H1 (cell line): Measurements from ENCODE around the gene HBEGF. TPM values are rescaled to one million over a fixed set of nuclear protein-coding genes. Genes with fewer than 3 reads are reported as not detected.

Experiments used
- CTCF ChIA-PET: fragments of 300-600 bp; sonication (Branson Sonifier 250); formaldehyde crosslinking; loops from one replicate; lab custom pipeline; 2021; ENCODE audit not compliant: partially characterized antibody; lab: Charles Lee
- POLR2A ChIA-PET: fragments of 300-600 bp; sonication (Branson Sonifier 250); formaldehyde crosslinking; loops from one replicate; lab custom pipeline; 2021; ENCODE audit warnings: inconsistent platforms; ENCODE audit not compliant: partially characterized antibody; lab: Charles Lee
- DNase-seq, 2 experiments: peaks; one replicate each; pipeline versions ENCODE4 v3.0.0 to v3.0.0-alpha.2; 2010 to 2022; ENCODE audit warnings: low spot score in 2 of 2, low read depth in 1 of 2, mixed read lengths in 1 of 2
- FAIRE-seq: peaks from 2 replicates; lab custom pipeline; 2011; peaks lifted over from hg19 to GRCh38; lab: Jason Lieb, UNC
- H2AFZ ChIP-seq: 2 replicates; pipeline ENCODE4 v1.8.1; 2012; ENCODE audit warnings: low read length, inconsistent platforms
- H2AK5ac ChIP-seq: 2 replicates; pipeline ENCODE4 v1.6.1; 2013; ENCODE audit warnings: low read depth, low read length
- H2BK120ac ChIP-seq: replicated peaks from 2 replicates; pipeline ENCODE3; 2013; ENCODE audit warnings: low read depth, low read length, inconsistent platforms
- H2BK12ac ChIP-seq: 2 replicates; pipeline ENCODE4 v1.6.1; 2013; ENCODE audit warnings: low read depth, low read length
- H2BK15ac ChIP-seq: 2 replicates; pipeline ENCODE4 v1.6.1; 2013; ENCODE audit warnings: low read length
- H2BK20ac ChIP-seq: 2 replicates; pipeline ENCODE4 v1.6.1; 2013; ENCODE audit warnings: low read length
- H2BK5ac ChIP-seq: 2 replicates; pipeline ENCODE4 v1.6.1; 2013; ENCODE audit warnings: low read depth, low read length
- H3K14ac ChIP-seq: 2 replicates; pipeline ENCODE4 v1.6.1; 2013; ENCODE audit warnings: inconsistent platforms; ENCODE audit not compliant: insufficient read length
- H3K18ac ChIP-seq: 2 replicates; pipeline ENCODE4 v1.6.1; 2013; ENCODE audit warnings: low read length; ENCODE audit errors: extremely low read depth
- H3K23ac ChIP-seq: 2 replicates; pipeline ENCODE4 v1.6.1; 2013; ENCODE audit warnings: inconsistent platforms; ENCODE audit not compliant: insufficient read length
- H3K23me2 ChIP-seq: 2 replicates; pipeline ENCODE4 v1.6.1; 2013; ENCODE audit warnings: low read depth, low read length
- H3K27ac ChIP-seq: 2 replicates; pipeline ENCODE4 v1.6.1; 2011; ENCODE audit warnings: low read depth, low read length, inconsistent platforms
- H3K27me3 ChIP-seq, 4 experiments: replicated peaks in 1 of 4; 1 replicate in 1 of 4; 2 replicates in 3 of 4; pipeline versions ENCODE4 v1.6.1 to v1.8.1; 2011 to 2013; ENCODE audit warnings: low read length in 3 of 4, mild to moderate bottlenecking in 3 of 4, inconsistent platforms in 2 of 4, mixed read lengths in 2 of 4, moderate library complexity in 1 of 4; ENCODE audit not compliant: control insufficient read depth in 3 of 4, insufficient read depth in 3 of 4; ENCODE audit errors: extremely low read depth in 1 of 4
- H3K36me3 ChIP-seq, 4 experiments: 2 replicates each; pipeline versions ENCODE4 v1.6.1 to v1.8.1; 2011 to 2013; ENCODE audit warnings: mild to moderate bottlenecking in 4 of 4, low read length in 3 of 4, moderate library complexity in 2 of 4, control low read depth in 1 of 4, inconsistent platforms in 1 of 4; ENCODE audit not compliant: insufficient read depth in 4 of 4, control insufficient read depth in 2 of 4
- H3K4ac ChIP-seq: replicated peaks from 2 replicates; pipeline ENCODE3; 2013; ENCODE audit warnings: low read length, low read depth, mixed read lengths, inconsistent platforms; ENCODE audit not compliant: insufficient read length
- H3K4me1 ChIP-seq, 4 experiments: replicated peaks in 1 of 4; 1 replicate in 1 of 4; 2 replicates in 3 of 4; pipeline versions ENCODE4 v1.6.1 to v1.8.1; 2011 to 2013; ENCODE audit warnings: low read length in 3 of 4, inconsistent platforms in 2 of 4, mixed read lengths in 1 of 4; ENCODE audit not compliant: insufficient read depth in 4 of 4, control insufficient read depth in 3 of 4
- H3K4me2 ChIP-seq, 2 experiments: 2 replicates each; pipeline versions ENCODE4 v1.6.1 to v1.8.1; 2011 to 2013; ENCODE audit warnings: low read depth in 2 of 2, low read length in 2 of 2, control low read depth in 1 of 2, inconsistent platforms in 1 of 2, mild to moderate bottlenecking in 1 of 2; ENCODE audit not compliant: insufficient read depth in 1 of 2
- H3K4me3 ChIP-seq, 4 experiments: fragments of 200-600, 300-600 bp in 1 of 4; sonication (generic), shearing (Covaris generic), sonication (Bioruptor Twin) in 1 of 4; 2 replicates each; pipeline versions ENCODE4 v1.5.1 to v1.8.1; 2011 to 2016; ENCODE audit warnings: low read length in 4 of 4, low read depth in 3 of 4, control low read depth in 2 of 4, inconsistent platforms in 2 of 4, mild to moderate bottlenecking in 2 of 4, mixed read lengths in 1 of 4, moderate library complexity in 1 of 4; ENCODE audit not compliant: insufficient read depth in 2 of 4; ENCODE audit errors: extremely low read depth in 1 of 4
- H3K56ac ChIP-seq: replicated peaks from 2 replicates; pipeline ENCODE3; 2013; ENCODE audit warnings: low read depth, mild to moderate bottlenecking, mixed read lengths, low read length, inconsistent platforms; ENCODE audit not compliant: insufficient read length
- H3K79me1 ChIP-seq: 2 replicates; pipeline ENCODE4 v1.6.1; 2013; ENCODE audit warnings: low read depth, low read length, control low read depth
- H3K79me2 ChIP-seq, 2 experiments: 2 replicates each; pipeline versions ENCODE4 v1.6.1 to v1.8.1; 2012 to 2013; ENCODE audit warnings: low read length in 2 of 2, mild to moderate bottlenecking in 2 of 2, inconsistent platforms in 1 of 2; ENCODE audit not compliant: insufficient read depth in 2 of 2, control insufficient read depth in 1 of 2
- H3K9ac ChIP-seq, 4 experiments: replicated peaks in 1 of 4; 1 replicate in 1 of 4; 2 replicates in 3 of 4; pipeline versions ENCODE4 v1.6.1 to v1.8.1; 2011 to 2013; ENCODE audit warnings: low read depth in 3 of 4, low read length in 3 of 4, control low read depth in 2 of 4, mild to moderate bottlenecking in 2 of 4, moderate library complexity in 2 of 4, inconsistent platforms in 1 of 4; ENCODE audit errors: extremely low read depth in 1 of 4
- H3K9me3 ChIP-seq, 2 experiments: 2 replicates each; pipeline versions ENCODE4 v1.6.1 to v1.8.1; 2012 to 2013; ENCODE audit warnings: mild to moderate bottlenecking in 2 of 2, moderate library complexity in 2 of 2, control low read depth in 1 of 2, inconsistent platforms in 1 of 2, low read depth in 1 of 2, low read length in 1 of 2, mixed read lengths in 1 of 2; ENCODE audit not compliant: insufficient read depth in 2 of 2
- H4K20me1 ChIP-seq, 2 experiments: replicated peaks in 1 of 2; 2 replicates each; pipeline versions ENCODE3 to v1.8.1; 2011 to 2013; ENCODE audit warnings: inconsistent platforms in 2 of 2, low read length in 2 of 2, mild to moderate bottlenecking in 1 of 2; ENCODE audit not compliant: insufficient read depth in 2 of 2, control insufficient read depth in 1 of 2
- H4K5ac ChIP-seq: 2 replicates; pipeline ENCODE4 v1.6.1; 2013; ENCODE audit warnings: low read length, low read depth, mixed read lengths, inconsistent platforms; ENCODE audit not compliant: insufficient read length
- H4K8ac ChIP-seq: 2 replicates; pipeline ENCODE4 v1.8.0; 2013; ENCODE audit warnings: mild to moderate bottlenecking, moderate library complexity, low read length, inconsistent platforms; ENCODE audit not compliant: insufficient read depth; ENCODE audit errors: extremely low read depth
- H4K91ac ChIP-seq: replicated peaks from 2 replicates; pipeline ENCODE3; 2013; ENCODE audit warnings: low read length, mixed read lengths, inconsistent platforms; ENCODE audit not compliant: insufficient read length
- BCL11A ChIP-seq, 2 experiments: IDR thresholded peaks; one replicate each; pipeline ENCODE4 v1.6.1; 2011; ENCODE audit warnings: low read depth in 2 of 2, low read length in 2 of 2, mild to moderate bottlenecking in 2 of 2
- EZH2 ChIP-seq: fragments of 200-600 bp; sonication (generic); IDR thresholded peaks from 2 replicates; pipeline ENCODE4 v1.7.1; 2012; ENCODE audit warnings: low read depth, mild to moderate bottlenecking, moderate library complexity, low read length, inconsistent platforms; ENCODE audit not compliant: severe bottlenecking
- HDAC2 ChIP-seq, 2 experiments: fragments of 300-600 bp in 1 of 2; sonication (generic) in 1 of 2; IDR thresholded peaks; 2 replicates each; pipeline ENCODE4 v1.6.1; 2011 to 2012; ENCODE audit warnings: low read depth in 2 of 2, low read length in 2 of 2, mild to moderate bottlenecking in 2 of 2, moderate library complexity in 2 of 2, borderline replicate concordance in 1 of 2, inconsistent platforms in 1 of 2
- MAX ChIP-seq: IDR thresholded peaks from 2 replicates; pipeline ENCODE4 v1.6.1; 2012; ENCODE audit warnings: inconsistent platforms
- SIRT6 ChIP-seq: IDR thresholded peaks from one replicate; pipeline ENCODE4 v1.7.1; 2012; ENCODE audit warnings: low read length, inconsistent platforms
- WGBS, 2 experiments: shearing (Covaris generic) in 1 of 2; methylation state at CpG; one replicate each; pipeline versions ENCODE4 v1.1.6 to v1.1.7; 2013 to 2015; ENCODE audit warnings: low lambda C conversion rate in 2 of 2, mixed read lengths in 2 of 2, inconsistent platforms in 1 of 2, low coverage in 1 of 2, missing lambda C conversion rate in 1 of 2; ENCODE audit not compliant: insufficient replicate concordance in 2 of 2, insufficient coverage in 1 of 2, insufficient read length in 1 of 2; ENCODE audit errors: extremely low coverage in 1 of 2, missing lambda C conversion rate in 1 of 2; 5-methylcytosine and 5-hydroxymethylcytosine counted together
- polyA plus RNA-seq, 7 experiments: library from polyadenylated mRNA; depleted of rRNA in 3 of 7; stranded (reverse) in 5 of 7; unstranded in 2 of 7; fragments of >200 nt in 5 of 7; fragments of 200-250 nt in 2 of 7; gene quantifications; 1 replicate in 5 of 7; 2 replicates in 1 of 7; 4 replicates in 1 of 7; pipeline versions ENCODE4 v1.2.1 to v1.2.3, GENCODE V29; 2011 to 2013; ENCODE audit warnings: missing spikeins in 2 of 7, mixed read lengths in 2 of 7
- total RNA-seq: library from RNA; stranded (reverse); fragmentation: NEBNext Ultra II Directional; extraction: Animal tissue kit (Norgen Biotek cat#: 25700); gene quantifications from 2 replicates; pipeline ENCODE4 v1.2.1, GENCODE V29; 2021

The HBEGF gene
- total and polyA plus RNA-seq, 2 of the 8 experiments (the other 6 are each of a cell fraction or from before 2014, with no cell fraction given): 2.4 to 2.5 TPM

DNA sequence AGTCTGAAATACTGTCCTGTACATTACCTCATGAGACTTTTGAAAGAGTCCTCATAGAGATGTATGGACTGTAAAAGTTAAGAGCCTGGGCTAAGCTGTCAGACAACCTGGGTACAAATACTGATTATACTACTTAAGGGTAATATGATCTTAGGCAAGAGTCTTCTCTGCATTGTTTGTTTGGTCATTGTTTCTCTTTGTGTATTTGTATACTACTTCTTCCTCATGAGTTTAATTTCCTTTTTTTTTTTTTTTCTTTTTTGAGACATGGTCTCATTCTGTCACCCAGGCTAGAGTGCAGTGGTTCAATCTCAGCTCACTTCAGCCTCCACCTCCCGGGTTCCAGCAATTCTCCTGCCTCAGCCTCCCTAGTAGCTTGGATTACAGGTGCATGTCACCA lies 40.9 kb downstream of the HBEGF start:
- H3K23ac ChIP-seq: no peak overlapping the region
- peaks cover 6 to 24% of the 10 kb centered on the region in 2 experiments; a peak in 3 of 4 replicates for H3K79me2 ChIP-seq
- ChIA-PET CTCF (interaction anchor here (0.7 to 1.9 kb wide), 5 partner anchors 40 to 1516 kb away, joined by 3 to 8 read pairs (median 3); partner anchors contain the start of gene HBEGF), POLR2A (interaction anchor here (1.2 to 2.9 kb wide), 3 partner anchors 11 to 31 kb away, joined by 4 to 8 read pairs (median 5); no protein-coding TSS in a partner anchor)
- no peak overlapping the region for H3K27ac ChIP-seq
- no peak overlapping the region for H2BK12ac ChIP-seq
- H3K4me2 ChIP-seq: no peak overlapping the region
- no peak overlapping the region for H3K56ac ChIP-seq
- H4K91ac ChIP-seq: no peak overlapping the region
- H2BK15ac ChIP-seq: no peak overlapping the region
- H2BK120ac ChIP-seq: no peak overlapping the region
- H2AK5ac ChIP-seq: no peak overlapping the region
- no peaks in the 10 kb centered on the region for H3K9me3 ChIP-seq
- WGBS, 2 experiments: 83% methylated on average over 1 of the region's 1 CpG; no CpG with 5 or more reads in 1 of the 2 experiments
- H3K36me3 ChIP-seq: no peaks in the 10 kb centered on the region
- no peak overlapping the region for H3K18ac ChIP-seq
- no peaks in the 10 kb centered on the region for H4K20me1 ChIP-seq
- no peak overlapping the region for H2BK5ac ChIP-seq
- no peak overlapping the region for H3K4ac ChIP-seq
- no peak overlapping the region for H4K5ac ChIP-seq
- no peaks in the 10 kb centered on the region for H3K27me3 ChIP-seq
- H3K14ac ChIP-seq: no peak overlapping the region
- peaks cover 5% of the 10 kb centered on the region for H3K23me2 ChIP-seq
- H3K4me1 ChIP-seq: no peaks in the 10 kb centered on the region
- no peak for FAIRE-seq
- DNase-seq: no peak
- no peak overlapping the region for H4K8ac ChIP-seq
- H2AFZ ChIP-seq: no peak overlapping the region
- H2BK20ac ChIP-seq: no peak overlapping the region
- TF ChIP-seq SIRT6 (no peak), EZH2 (no peak), BCL11A (IDR thresholded peaks at IDR 0.05; ENCODE audit: low read depth in 2 of 2, low read length in 2 of 2) (no peak), HDAC2 (IDR thresholded peaks at IDR 0.05; ENCODE audit: borderline replicate concordance in 1 of 2, low read depth in 2 of 2, low read length in 2 of 2) (no peak), MAX (no peak)
- H3K9ac ChIP-seq: no peak overlapping the region
- H3K79me1 ChIP-seq: no peaks in the 10 kb centered on the region
- no peak overlapping the region for H3K4me3 ChIP-seq
